Gastroesophageal sphincter (tissue), 4 donors: ENCODE measurements around the gene ARHGAP1. TPM values are rescaled to one million over a fixed set of nuclear protein-coding genes. Genes with fewer than 3 reads are reported as not detected.
"Not testable (repeated sequence)": the region's sequence is repeated elsewhere in the genome, so short reads cannot be mapped to it uniquely, and the experiment has no call there.

Experiments used
- ATAC-seq: fragments of 150-250 bp; one replicate; pipeline ENCODE4 v1.9.1; 2016; ENCODE audit warnings: mild to moderate bottlenecking, moderate library complexity
- H3K27ac ChIP-seq, 4 donors: fragments of 200-600 bp; sonication (generic) in 3 of 4; 1 replicate in 3 of 4; 2 replicates in 1 of 4; pipeline ENCODE4 v1.5.1; 2016 to 2019
- H3K27me3 ChIP-seq: fragments of 200-600 bp; sonication (generic); one replicate; pipeline ENCODE4 v1.5.1; 2019
- H3K36me3 ChIP-seq, 2 donors: fragments of 200-600 bp; sonication (generic); one replicate each; pipeline ENCODE4 v1.5.1; 2019; ENCODE audit warnings: control low read depth in 1 of 2
- H3K4me1 ChIP-seq, 3 donors: fragments of 200-600 bp; sonication (generic); 1 replicate in 2 of 3; 2 replicates in 1 of 3; pipeline ENCODE4 v1.5.1; 2016 to 2019; ENCODE audit warnings: control low read depth in 2 of 3
- H3K4me3 ChIP-seq, 2 donors: fragments of 200-600 bp; sonication (generic); one replicate each; pipeline ENCODE4 v1.5.1; 2019; ENCODE audit warnings: mild to moderate bottlenecking in 1 of 2, moderate library complexity in 1 of 2
- H3K9me3 ChIP-seq, 3 donors: fragments of 200-600 bp; sonication (generic); one replicate each; pipeline ENCODE4 v1.5.1; 2017 to 2019; ENCODE audit warnings: control low read depth in 2 of 3
- CTCF ChIP-seq, 4 experiments: fragments of 200-600 bp in 2 of 4; fragments of 450-650 bp in 2 of 4; sonication (generic) in 1 of 4; IDR thresholded peaks; one replicate each; pipeline ENCODE4 v1.5.1; 2017 to 2019; ENCODE audit warnings: antibody characterized with exemption in 4 of 4, mild to moderate bottlenecking in 2 of 4, moderate library complexity in 2 of 4
- EP300 ChIP-seq: sonication (generic); formaldehyde crosslinking; IDR thresholded peaks from one replicate; pipeline ENCODE4 v1.6.1; 2017; ENCODE audit warnings: antibody characterized with exemption, mild to moderate bottlenecking
- POLR2A ChIP-seq, 2 donors: fragments of 450-650 bp; IDR thresholded peaks; one replicate each; pipeline ENCODE4 v1.6.1; 2017; ENCODE audit warnings: antibody characterized with exemption in 2 of 2, mild to moderate bottlenecking in 2 of 2, moderate library complexity in 1 of 2
- POLR2AphosphoS5 ChIP-seq: sonication (generic); formaldehyde crosslinking; IDR thresholded peaks from one replicate; pipeline ENCODE4 v1.6.1; 2017; ENCODE audit warnings: antibody characterized with exemption
- WGBS, 2 donors: methylation state at CpG; one replicate each; pipeline ENCODE4 v1.1.5; 2018; ENCODE audit warnings: low coverage in 1 of 2; 5-methylcytosine and 5-hydroxymethylcytosine counted together
- total RNA-seq, 4 donors: library from RNA; depleted of rRNA; stranded (reverse); fragments of >200 nt; gene quantifications; one replicate each; pipeline ENCODE4 v1.1.0, GENCODE V29; 2016

The ARHGAP1 gene
- total RNA-seq, 4 donors from 2014 or later, result 57.3 to 105 (median 64.0) TPM

DNA sequence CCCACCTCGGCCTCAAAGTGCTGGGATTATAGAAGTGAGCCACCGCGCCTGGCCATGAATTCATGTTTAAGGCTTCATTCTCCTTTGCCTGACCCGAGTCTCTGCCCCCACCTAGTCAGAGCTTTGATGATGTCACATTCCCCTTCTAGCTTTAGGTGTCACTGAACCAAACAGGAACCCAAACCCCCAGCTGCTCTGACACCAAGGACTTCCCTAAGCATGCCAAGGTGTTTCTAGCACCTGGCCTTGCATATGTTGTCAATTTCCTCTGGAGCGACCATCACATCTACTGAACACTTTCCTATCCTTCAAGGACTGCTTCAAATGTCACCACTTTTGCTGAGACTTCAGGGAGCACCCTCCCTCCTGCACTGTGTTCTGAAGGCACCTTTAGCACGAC, 20.9 kb upstream of the ARHGAP1 start:
- H3K36me3 ChIP-seq, result no peaks in the 10 kb centered on the region
- H3K4me1 ChIP-seq, result no peaks in the 10 kb centered on the region
- no peaks in the 10 kb centered on the region for H3K9me3 ChIP-seq
- 62 to 71% methylated on average over 3 to 5 of the region's 6 CpGs for WGBS, 2 donors
- no peak for TF ChIP-seq POLR2AphosphoS5
- no peak for TF ChIP-seq EP300
- no peak for TF ChIP-seq CTCF (IDR thresholded peaks at IDR 0.05)
- TF ChIP-seq POLR2A (IDR thresholded peaks at IDR 0.05), result no peak
- no peak overlapping the region for H3K4me3 ChIP-seq
- no peaks in the 10 kb centered on the region for H3K27me3 ChIP-seq
- H3K27ac ChIP-seq, result no peak overlapping the region
- no peak for ATAC-seq

DNA sequence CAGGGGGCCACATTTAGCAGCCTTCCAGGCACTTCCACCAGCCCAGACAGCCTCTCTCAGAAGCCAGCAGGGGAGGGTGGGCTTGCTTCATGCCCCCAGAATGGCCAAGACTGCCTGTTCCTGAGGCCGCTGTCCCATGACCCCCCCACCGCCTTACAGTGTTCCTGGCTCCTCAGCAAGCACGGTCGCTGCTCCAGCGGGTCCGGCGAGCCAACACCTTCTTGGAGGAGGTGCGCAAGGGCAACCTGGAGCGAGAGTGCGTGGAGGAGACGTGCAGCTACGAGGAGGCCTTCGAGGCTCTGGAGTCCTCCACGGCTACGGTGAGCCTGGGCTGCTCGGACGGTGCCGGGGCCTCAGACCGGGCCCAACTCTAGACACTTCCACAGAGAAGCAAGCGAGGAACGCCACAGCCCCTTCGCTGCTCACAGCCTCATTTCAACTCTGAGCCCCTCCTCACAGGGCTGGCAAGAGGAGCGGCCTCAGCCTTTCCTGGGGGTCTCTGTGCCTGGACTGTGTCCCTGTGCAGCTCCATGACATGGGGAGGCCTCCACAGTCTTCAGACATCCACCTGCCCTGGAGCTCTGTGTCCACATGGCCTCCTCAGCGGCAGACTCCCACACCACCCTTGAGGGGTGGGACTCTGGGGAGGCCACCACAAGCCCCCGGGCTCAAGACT, 19.3 kb upstream of the ARHGAP1 start:
- Histone ChIP-seq H3K36me3 (no peaks in the 10 kb centered on the region), H3K4me3 (no peak overlapping the region), H3K27ac (no peak overlapping the region), H3K9me3 (no peaks in the 10 kb centered on the region), H3K27me3 (no peaks in the 10 kb centered on the region), H3K4me1 (no peaks in the 10 kb centered on the region)
- no peak for ATAC-seq
- no CpG with 5 or more reads among the region's 25 CpGs for WGBS, 2 donors
- TF ChIP-seq EP300 (no peak), CTCF (IDR thresholded peaks at IDR 0.05) (no peak), POLR2AphosphoS5 (no peak), POLR2A (IDR thresholded peaks at IDR 0.05) (no peak)

DNA sequence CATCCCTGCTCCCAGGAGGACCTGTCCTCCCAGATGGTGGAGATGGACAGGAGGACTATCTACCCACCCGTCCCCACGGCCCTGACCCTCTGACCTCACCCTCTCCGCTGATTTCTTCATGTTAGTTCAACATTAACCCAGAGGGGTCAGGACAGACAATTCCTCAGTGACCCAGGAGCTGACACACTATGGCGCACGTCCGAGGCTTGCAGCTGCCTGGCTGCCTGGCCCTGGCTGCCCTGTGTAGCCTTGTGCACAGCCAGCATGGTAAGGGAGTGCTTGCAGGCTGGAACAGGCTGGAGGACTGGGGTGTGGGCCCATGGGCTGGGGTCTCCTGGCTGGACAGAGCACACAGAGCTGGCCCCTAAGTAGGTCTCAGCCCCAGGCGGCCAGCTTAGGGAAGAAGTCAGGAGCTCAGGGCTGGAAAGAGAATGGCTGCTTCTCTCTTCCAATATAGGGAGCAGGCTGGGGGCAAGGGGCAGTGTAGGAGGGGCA, 18.7 kb upstream of the ARHGAP1 start, which contains the start of gene F2:
F2 (plus strand) TSS at position 166 of the 495 bp plus-strand sequence; CDS start at position 189, 23 bp downstream.
- H3K4me1 ChIP-seq, result no peaks in the 10 kb centered on the region
- no peaks in the 10 kb centered on the region for H3K27me3 ChIP-seq
- TF ChIP-seq POLR2AphosphoS5 (no peak), POLR2A (IDR thresholded peaks at IDR 0.05) (no peak), EP300 (no peak), CTCF (IDR thresholded peaks at IDR 0.05) (no peak)
- no peak within 1 kb of the TSS for H3K4me3 ChIP-seq
- H3K9me3 ChIP-seq, result no peaks in the 10 kb centered on the region
- no peaks in the 10 kb centered on the region for H3K36me3 ChIP-seq
- ATAC-seq, result no peak
- no peak within 1 kb of the TSS for H3K27ac ChIP-seq
- WGBS, 2 donors, result 61 to 62% methylated on average over 3 to 4 of the region's 7 CpGs

GRCh38 chr11:46718155-46719019, 18.0 kb upstream of the ARHGAP1 start:
- H3K27me3 ChIP-seq, result no peaks in the 10 kb centered on the region
- H3K4me3 ChIP-seq, result no peak overlapping the region
- no peak overlapping the region for H3K27ac ChIP-seq
- H3K4me1 ChIP-seq, result no peaks in the 10 kb centered on the region
- WGBS, 2 donors, result 87% methylated on average over 3 of the region's 11 CpGs; no CpG with 5 or more reads in 1 of the 2 donors
- no peaks in the 10 kb centered on the region for H3K36me3 ChIP-seq
- TF ChIP-seq POLR2AphosphoS5 (no peak), POLR2A (IDR thresholded peaks at IDR 0.05) (no peak), CTCF (IDR thresholded peaks at IDR 0.05) (no peak), EP300 (no peak)
- H3K9me3 ChIP-seq, result no peaks in the 10 kb centered on the region
- ATAC-seq, result no peak

- not testable (repeated sequence) for H3K36me3 ChIP-seq, H3K4me1 ChIP-seq, H3K27me3 ChIP-seq, H3K27ac ChIP-seq, H3K4me3 ChIP-seq, H3K9me3 ChIP-seq, ATAC-seq
- WGBS, 2 donors, result 75% methylated on average over 2 of the region's 2 CpGs; no CpG with 5 or more reads in 1 of the 2 donors
Observed at GRCh38 chr11:46717825-46718154, 17.4 kb upstream of the ARHGAP1 start.
